Hepatocyte (in vitro differentiated cells): ENCODE measurements around the gene CHD9.

Experiments used
- CTCF ChIP-seq: fragments of 200-600 bp; sonication (generic); IDR thresholded peaks from 2 replicates; pipeline ENCODE4 v1.5.1; 2016; ENCODE audit warnings: antibody characterized with exemption, mild to moderate bottlenecking; ENCODE audit not compliant: poor library complexity
- EZH2 ChIP-seq: fragments of 200-600 bp; sonication (generic); IDR thresholded peaks from 2 replicates; pipeline ENCODE4 v1.6.1; 2016; ENCODE audit warnings: antibody characterized with exemption, mild to moderate bottlenecking, borderline replicate concordance

GRCh38 chr16:53080345-53081031, 25.7 kb downstream of the CHD9 start:
- TF ChIP-seq CTCF (no peak), EZH2 (no peak)
